WTC11 (cell line): Measurements from ENCODE around the gene ANKRD52. TPM values are rescaled to one million over a fixed set of nuclear protein-coding genes. Genes with fewer than 3 reads are reported as not detected.

ENCODE experiments used
- ATAC-seq: fragments of 200-7000 bp; cut with Tn5 transposase; 2 replicates; pipeline ENCODE4 v1.10.0; 2021; ENCODE audit warnings: mild to moderate bottlenecking, moderate library complexity
- CTCF ChIA-PET: fragments of 300-600 bp; sonication (Branson Sonifier 250); formaldehyde crosslinking; loops from one replicate; lab custom pipeline; 2021; ENCODE audit warnings: antibody characterized with exemption; lab: Charles Lee
- POLR2A ChIA-PET: fragments of 350-600 bp; sonication (Branson Sonifier 250); formaldehyde crosslinking; loops from one replicate; lab custom pipeline; 2021; ENCODE audit warnings: antibody characterized with exemption; lab: Charles Lee
- DNase-seq: peaks from one replicate; pipeline ENCODE4 v3.0.0; 2021; ENCODE audit warnings: low spot score
- H3K27ac Mint-ChIP-seq: 2 replicates; pipeline ENCODE4 v1.8.0; 2021; ENCODE audit warnings: mixed read lengths
- H3K27me3 Mint-ChIP-seq: 2 replicates; pipeline ENCODE4 v1.8.0; 2021; ENCODE audit warnings: low read depth, mild to moderate bottlenecking, moderate library complexity, mixed read lengths
- H3K36me3 Mint-ChIP-seq: 2 replicates; pipeline ENCODE4 v1.8.0; 2021; ENCODE audit warnings: mixed read lengths
- H3K4me1 Mint-ChIP-seq: 2 replicates; pipeline ENCODE4 v1.8.0; 2022; ENCODE audit warnings: mixed read lengths
- H3K4me3 Mint-ChIP-seq: 2 replicates; pipeline ENCODE4 v1.8.0; 2021; ENCODE audit warnings: mild to moderate bottlenecking, moderate library complexity, mixed read lengths
- H3K9me3 Mint-ChIP-seq: 2 replicates; pipeline ENCODE4 v1.8.0; 2021; ENCODE audit warnings: mixed read lengths
- AFF4 ChIP-seq: sonication (generic); formaldehyde crosslinking; IDR thresholded peaks from 2 replicates; pipeline ENCODE4 v1.8.1; 2023; ENCODE audit warnings: mild to moderate bottlenecking, missing genetic modification reagents, borderline replicate concordance
- CBFB ChIP-seq: sonication (generic); formaldehyde crosslinking; IDR thresholded peaks from 2 replicates; pipeline ENCODE4 v1.8.1; 2022; ENCODE audit warnings: mild to moderate bottlenecking, low read depth, missing genetic modification reagents
- CDX4 ChIP-seq: fragments of 250-450 bp; sonication (Bioruptor Pico); IDR thresholded peaks from 2 replicates; pipeline ENCODE4 v1.9.0; 2021; ENCODE audit warnings: moderate library complexity, mild to moderate bottlenecking, inconsistent platforms, borderline replicate concordance
- CREB1 ChIP-seq: sonication (generic); formaldehyde crosslinking; IDR thresholded peaks from 2 replicates; pipeline ENCODE4 v1.8.0; 2023; ENCODE audit warnings: mild to moderate bottlenecking, missing genetic modification reagents
- E2F1 ChIP-seq: sonication (generic); formaldehyde crosslinking; IDR thresholded peaks from 2 replicates; pipeline ENCODE4 v1.8.0; 2022; ENCODE audit warnings: mild to moderate bottlenecking, missing genetic modification reagents
- E2F4 ChIP-seq: sonication (generic); formaldehyde crosslinking; IDR thresholded peaks from 2 replicates; pipeline ENCODE4 v1.8.1; 2022; ENCODE audit warnings: low read depth, mild to moderate bottlenecking, moderate library complexity, missing genetic modification reagents, borderline replicate concordance
- E2F5 ChIP-seq: sonication (generic); formaldehyde crosslinking; IDR thresholded peaks from 2 replicates; pipeline ENCODE4 v1.8.1; 2022; ENCODE audit warnings: mild to moderate bottlenecking, moderate library complexity, missing genetic modification reagents
- FOXK1 ChIP-seq: sonication (generic); formaldehyde crosslinking; IDR thresholded peaks from 2 replicates; pipeline ENCODE4 v1.8.0; 2022; ENCODE audit warnings: mild to moderate bottlenecking, moderate library complexity, missing genetic modification reagents
- FOXP1 ChIP-seq: sonication (generic); formaldehyde crosslinking; IDR thresholded peaks from 2 replicates; pipeline ENCODE4 v1.8.0; 2022; ENCODE audit warnings: missing genetic modification reagents, mild to moderate bottlenecking, moderate library complexity, borderline replicate concordance
- FOXP4 ChIP-seq: sonication (generic); formaldehyde crosslinking; IDR thresholded peaks from 2 replicates; pipeline ENCODE4 v1.8.0; 2022; ENCODE audit warnings: mild to moderate bottlenecking, missing genetic modification reagents
- GRHL2 ChIP-seq: fragments of 250-450 bp; sonication (Bioruptor Pico); IDR thresholded peaks from 2 replicates; pipeline ENCODE4 v1.8.0; 2022; ENCODE audit warnings: mild to moderate bottlenecking, moderate library complexity; ENCODE audit not compliant: insufficient replicate concordance, severe bottlenecking
- HMGA2 ChIP-seq: fragments of 250-450 bp; sonication (Bioruptor Pico); IDR thresholded peaks from 2 replicates; pipeline ENCODE4 v1.4.0; 2021; ENCODE audit warnings: mild to moderate bottlenecking, moderate library complexity
- IRF2 ChIP-seq: sonication (generic); formaldehyde crosslinking; IDR thresholded peaks from 2 replicates; pipeline ENCODE4 v1.8.0; 2022; ENCODE audit warnings: low read depth, missing genetic modification reagents, borderline replicate concordance
- MXD4 ChIP-seq: fragments of 250-450 bp; sonication (Bioruptor Pico); IDR thresholded peaks from 2 replicates; pipeline ENCODE4 v1.8.0; 2021; ENCODE audit warnings: mild to moderate bottlenecking, moderate library complexity, borderline replicate concordance
- PRRX2 ChIP-seq: fragments of 250-450 bp; sonication (Bioruptor Pico); IDR thresholded peaks from 2 replicates; pipeline ENCODE4 v1.8.0; 2021; ENCODE audit warnings: mild to moderate bottlenecking
- SMAD4 ChIP-seq: sonication (generic); formaldehyde crosslinking; IDR thresholded peaks from 2 replicates; pipeline ENCODE4 v1.8.0; 2022; ENCODE audit warnings: mild to moderate bottlenecking, missing genetic modification reagents
- SP1 ChIP-seq: sonication (generic); formaldehyde crosslinking; conservative IDR thresholded peaks from 2 replicates; pipeline ENCODE4 v1.8.1; 2022; ENCODE audit warnings: missing genetic modification reagents
- ZBTB43 ChIP-seq: sonication (generic); formaldehyde crosslinking; IDR thresholded peaks from 2 replicates; pipeline ENCODE4 v1.8.1; 2023; ENCODE audit warnings: mild to moderate bottlenecking, missing genetic modification reagents
- ZNF138 ChIP-seq: sonication (generic); formaldehyde crosslinking; conservative IDR thresholded peaks from 2 replicates; pipeline ENCODE4 v1.8.1; 2022; ENCODE audit warnings: mild to moderate bottlenecking, moderate library complexity, missing genetic modification reagents
- ZNF263 ChIP-seq: sonication (generic); formaldehyde crosslinking; IDR thresholded peaks from 2 replicates; pipeline ENCODE4 v1.8.1; 2022; ENCODE audit warnings: low read depth, mild to moderate bottlenecking, moderate library complexity, missing genetic modification reagents
- ZNF396 ChIP-seq: fragments of 250-450 bp; sonication (Bioruptor Pico); IDR thresholded peaks from 2 replicates; pipeline ENCODE4 v1.8.0; 2021; ENCODE audit warnings: mild to moderate bottlenecking, moderate library complexity, borderline replicate concordance
- ZNF425 ChIP-seq: fragments of 250-450 bp; sonication (Bioruptor Pico); conservative IDR thresholded peaks from 2 replicates; pipeline ENCODE4 v1.9.0; 2021; ENCODE audit warnings: mild to moderate bottlenecking
- total RNA-seq: library from RNA; stranded (reverse); gene quantifications from 3 replicates; pipeline ENCODE4 v1.2.3, GENCODE V29; 2021

ANKRD52 gene
- total RNA-seq, 1 experiment from 2014 or later, result 41.2 TPM

- H3K27ac Mint-ChIP-seq, result peak overlapping the region; percentile 90
- no peaks in the 10 kb centered on the region for H3K27me3 Mint-ChIP-seq
- peak; percentile 96 for ATAC-seq
- no peaks in the 10 kb centered on the region for H3K9me3 Mint-ChIP-seq
- ChIA-PET POLR2A (interaction anchor here (0.6 to 1.5 kb wide), 4 partner anchors 15 to 88 kb away, joined by 3 to 13 read pairs (median 3); partner anchors contain the start of genes RNF41, SMARCC2 and ZC3H10), CTCF (interaction anchor here (0.5 to 6.2 kb wide), 36 partner anchors 10 to 285 kb away, joined by 3 to 102 read pairs (median 6); partner anchors contain the start of genes ANKRD52, COQ10A, ESYT1 and IL23A)
- peaks cover 58% of the 10 kb centered on the region for H3K36me3 Mint-ChIP-seq
- no peak overlapping the region for H3K4me3 Mint-ChIP-seq
- no peaks in the 10 kb centered on the region for H3K4me1 Mint-ChIP-seq
- peak; percentile 83 for DNase-seq
- TF ChIP-seq HMGA2 (no peak), CDX4 (CRISPR knock-in tag) (no peak), CBFB (CRISPR knock-in tag) (no peak), E2F5 (CRISPR knock-in tag) (no peak), IRF2 (no peak), SMAD4 (CRISPR knock-in tag) (no peak), GRHL2 (CRISPR knock-in tag) (no peak), ZNF396 (CRISPR knock-in tag) (no peak), ZBTB43 (no peak), ZNF425 (CRISPR knock-in tag) (no peak), FOXP1 (CRISPR knock-in tag) (0 out of 2 replicates have a peak, but pooled peaks have one; percentile 43), PRRX2 (CRISPR knock-in tag) (no peak), ZNF263 (CRISPR knock-in tag) (0 out of 2 replicates have a peak, but pooled peaks have one; percentile 21), E2F4 (CRISPR knock-in tag) (no peak), FOXK1 (CRISPR knock-in tag) (peak; percentile 32; the same call in 1 of the 2 replicates), CREB1 (CRISPR knock-in tag) (no peak), ZNF138 (CRISPR knock-in tag) (no peak), FOXP4 (CRISPR knock-in tag) (no peak), MXD4 (no peak), AFF4 (CRISPR knock-in tag) (no peak), E2F1 (CRISPR knock-in tag) (no peak), SP1 (CRISPR knock-in tag) (no peak)
Measured at GRCh38 chr12:56206452-56207166, 51.6 kb downstream of the ANKRD52 start.
